Ascending aorta (tissue), 2 donors: ENCODE measurements around the gene TSPEAR. TPM values are rescaled to one million over a fixed set of nuclear protein-coding genes. Genes with fewer than 3 reads are reported as not detected.

ENCODE experiments used
- DNase-seq, 2 donors: peaks; one replicate each; pipeline ENCODE4 v3.0.0-alpha.2; 2019; ENCODE audit warnings: low spot score in 2 of 2
- H3K27ac ChIP-seq, 2 donors: fragments of 200-600 bp; sonication (generic); one replicate each; pipeline ENCODE4 v1.5.1; 2016 to 2017; ENCODE audit warnings: mild to moderate bottlenecking in 1 of 2
- H3K27me3 ChIP-seq: fragments of 200-600 bp; sonication (generic); one replicate; pipeline ENCODE4 v1.5.1; 2017
- H3K36me3 ChIP-seq, 2 donors: fragments of 200-600 bp; sonication (generic); one replicate each; pipeline ENCODE4 v1.5.1; 2016
- H3K4me1 ChIP-seq, 2 donors: fragments of 200-600 bp; sonication (generic); one replicate each; pipeline ENCODE4 v1.5.1; 2016 to 2017; ENCODE audit warnings: mild to moderate bottlenecking in 1 of 2
- H3K4me3 ChIP-seq, 2 donors: fragments of 200-600 bp; sonication (generic); one replicate each; pipeline ENCODE4 v1.5.1; 2016 to 2017; ENCODE audit warnings: mild to moderate bottlenecking in 1 of 2
- H3K9me3 ChIP-seq, 2 donors: fragments of 200-600 bp; sonication (generic); one replicate each; pipeline ENCODE4 v1.5.1; 2016
- intact Hi-C: fragments of 100-400 bp; cut with DNase I; formaldehyde crosslinking; loops from one replicate; pipeline ENCODE4 v1.15.1; 2023
- total RNA-seq: library from RNA; depleted of rRNA; stranded (reverse); fragments of >200 nt; gene quantifications from one replicate; pipeline ENCODE4 v1.1.0, GENCODE V29; 2016
- TF ChIP-seq, protein P1 (sequence below), 3 experiments: fragments of 200-600 bp in 2 of 3; fragments of 450-650 bp in 1 of 3; sonication (generic) in 2 of 3; IDR thresholded peaks; one replicate each; pipeline ENCODE4 v1.5.1; 2016 to 2019; ENCODE audit warnings: antibody characterized with exemption in 3 of 3, mild to moderate bottlenecking in 1 of 3, moderate library complexity in 1 of 3

Gene TSPEAR
- total RNA-seq, 1 donor from 2014 or later, result not detected

DNA sequence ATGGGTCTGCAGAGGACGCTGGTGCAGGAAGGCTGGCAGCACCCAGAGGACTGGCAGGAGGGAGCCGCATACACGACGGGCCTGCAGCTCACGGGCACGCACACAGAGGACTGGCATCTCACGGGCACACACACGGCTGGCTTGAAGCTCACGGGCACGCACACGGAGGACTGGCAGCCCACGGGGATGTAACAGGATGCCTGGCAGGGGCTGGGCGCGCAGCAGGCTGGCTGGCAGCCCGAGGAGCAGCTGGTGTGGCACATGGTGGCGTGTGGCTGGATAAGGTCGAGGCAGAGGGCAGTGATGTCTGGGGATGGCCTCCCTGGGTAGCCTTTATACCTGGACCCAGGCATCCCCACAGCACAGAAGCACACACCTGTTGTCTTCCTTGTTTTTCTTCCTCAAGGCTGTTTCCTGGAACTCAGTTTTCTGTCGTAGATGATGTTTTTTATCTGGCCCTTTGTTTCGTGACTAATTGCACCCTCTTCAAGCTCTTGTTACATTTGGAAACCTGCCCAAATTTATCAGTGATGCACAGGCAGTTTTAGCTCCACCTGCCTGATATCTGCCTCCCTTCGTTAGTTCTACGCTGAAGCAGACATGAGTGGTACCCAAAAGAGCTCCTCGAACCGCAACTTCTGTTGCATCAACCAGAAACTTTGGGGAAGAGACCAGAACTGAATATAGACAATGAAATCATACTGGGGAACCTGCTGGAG lies 29.4 kb downstream of the TSPEAR start, which contains the start of gene KRTAP12-1:
KRTAP12-1 (minus strand) TSS at position 303 of the 719 bp plus-strand sequence; CDS start at position 263, 40 bp downstream.
- no peaks in the 10 kb centered on the region for H3K9me3 ChIP-seq
- H3K27ac ChIP-seq, result no peak within 1 kb of the TSS
- H3K36me3 ChIP-seq, result no peaks in the 10 kb centered on the region
- H3K4me3 ChIP-seq, result no peak within 1 kb of the TSS
- peak in 1 of 2 donors; percentile 58 for DNase-seq
- TF ChIP-seq, protein P1, sequence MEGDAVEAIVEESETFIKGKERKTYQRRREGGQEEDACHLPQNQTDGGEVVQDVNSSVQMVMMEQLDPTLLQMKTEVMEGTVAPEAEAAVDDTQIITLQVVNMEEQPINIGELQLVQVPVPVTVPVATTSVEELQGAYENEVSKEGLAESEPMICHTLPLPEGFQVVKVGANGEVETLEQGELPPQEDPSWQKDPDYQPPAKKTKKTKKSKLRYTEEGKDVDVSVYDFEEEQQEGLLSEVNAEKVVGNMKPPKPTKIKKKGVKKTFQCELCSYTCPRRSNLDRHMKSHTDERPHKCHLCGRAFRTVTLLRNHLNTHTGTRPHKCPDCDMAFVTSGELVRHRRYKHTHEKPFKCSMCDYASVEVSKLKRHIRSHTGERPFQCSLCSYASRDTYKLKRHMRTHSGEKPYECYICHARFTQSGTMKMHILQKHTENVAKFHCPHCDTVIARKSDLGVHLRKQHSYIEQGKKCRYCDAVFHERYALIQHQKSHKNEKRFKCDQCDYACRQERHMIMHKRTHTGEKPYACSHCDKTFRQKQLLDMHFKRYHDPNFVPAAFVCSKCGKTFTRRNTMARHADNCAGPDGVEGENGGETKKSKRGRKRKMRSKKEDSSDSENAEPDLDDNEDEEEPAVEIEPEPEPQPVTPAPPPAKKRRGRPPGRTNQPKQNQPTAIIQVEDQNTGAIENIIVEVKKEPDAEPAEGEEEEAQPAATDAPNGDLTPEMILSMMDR (IDR thresholded peaks at IDR 0.05), result no peak
- no peaks in the 10 kb centered on the region for H3K4me1 ChIP-seq
- no peaks in the 10 kb centered on the region for H3K27me3 ChIP-seq
- intact Hi-C loops, result loop anchor here (10.0 kb wide), 1 partner anchor 277 kb away; no protein-coding TSS in a partner anchor

DNA sequence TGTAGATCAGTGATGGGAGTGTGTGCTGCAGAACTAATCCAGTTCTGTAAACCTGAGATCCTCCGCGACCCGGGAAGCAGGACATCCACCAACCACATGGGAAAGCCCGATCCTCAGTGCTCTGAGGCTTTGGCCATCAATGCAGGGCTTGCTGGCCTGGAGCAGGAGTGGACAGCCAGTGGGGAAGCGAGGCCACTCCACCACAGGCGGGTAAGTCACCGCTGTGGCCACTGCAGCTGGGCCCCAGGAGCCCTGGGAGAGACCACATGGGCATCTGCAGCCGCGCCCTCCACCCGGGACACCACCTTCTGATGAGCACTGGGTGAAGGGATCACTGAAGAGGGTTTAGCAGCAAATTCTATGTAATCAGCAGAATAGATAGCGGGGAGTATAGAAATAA lies 30.2 kb downstream of the TSPEAR start:
- intact Hi-C loops, result loop anchor here (10.0 kb wide), 1 partner anchor 276 kb away; no protein-coding TSS in a partner anchor
- Histone ChIP-seq H3K9me3 (no peaks in the 10 kb centered on the region), H3K27ac (no peak overlapping the region), H3K27me3 (no peaks in the 10 kb centered on the region), H3K36me3 (no peaks in the 10 kb centered on the region), H3K4me3 (no peak overlapping the region), H3K4me1 (no peaks in the 10 kb centered on the region)
- TF ChIP-seq, protein P1 (IDR thresholded peaks at IDR 0.05), result no peak
- DNase-seq, result peak in 1 of 2 donors; percentile 45

DNA sequence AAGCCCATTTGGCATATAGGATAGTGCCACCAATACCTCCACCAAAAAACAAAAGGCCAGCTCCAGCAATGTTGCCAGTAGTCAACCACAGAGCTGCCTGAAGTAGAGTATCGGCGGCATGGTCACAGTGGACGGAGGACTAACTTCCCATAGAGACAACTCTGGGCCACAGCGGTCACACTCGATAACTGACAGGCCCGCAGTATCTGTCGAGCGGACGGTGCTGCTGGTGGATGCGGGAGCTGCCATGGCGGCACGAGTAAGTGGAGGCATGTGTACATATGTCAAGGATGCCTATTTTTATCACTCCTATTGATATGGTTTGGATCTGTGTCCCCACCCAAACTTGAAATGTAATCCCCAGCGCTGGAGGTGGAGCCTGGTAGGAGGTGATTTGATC lies 33.5 kb downstream of the TSPEAR start:
- H3K27me3 ChIP-seq, result no peaks in the 10 kb centered on the region

DNA sequence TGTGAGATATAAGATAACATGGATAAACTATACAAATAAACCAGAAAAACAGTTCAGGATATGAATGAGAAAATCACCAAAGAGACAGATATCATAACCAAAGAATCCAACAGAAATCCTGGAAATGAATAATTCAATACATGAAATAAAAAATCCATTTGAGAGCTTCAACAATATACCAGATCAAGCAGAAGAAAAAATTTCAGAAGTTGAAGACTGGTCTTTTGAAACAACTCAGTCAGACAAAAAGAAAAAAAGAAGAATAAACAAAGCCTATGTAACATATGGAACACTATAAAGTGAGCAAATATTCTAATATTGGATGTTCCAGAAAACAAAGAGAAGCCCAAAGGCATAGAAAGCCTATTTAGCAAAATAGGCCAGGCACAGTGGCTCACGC lies 39.5 kb downstream of the TSPEAR start:
- Histone ChIP-seq H3K27me3 (no peaks in the 10 kb centered on the region), H3K27ac (no peak overlapping the region), H3K4me3 (no peak overlapping the region), H3K4me1 (no peaks in the 10 kb centered on the region), H3K36me3 (no peaks in the 10 kb centered on the region), H3K9me3 (peaks cover 4 to 22% of the 10 kb centered on the region in 2 donors)
- no peak for DNase-seq
- TF ChIP-seq, protein P1 (IDR thresholded peaks at IDR 0.05), result no peak
- intact Hi-C loops, result no loop called here

More for the DNA sequence above, 33.5 kb downstream of the TSPEAR start:
- H3K36me3 ChIP-seq, result no peaks in the 10 kb centered on the region
- H3K27ac ChIP-seq, result no peak overlapping the region
- peaks cover 0 to 6% of the 10 kb centered on the region in 2 donors for H3K9me3 ChIP-seq
- peak in 1 of 2 donors; percentile 56 for DNase-seq
- H3K4me3 ChIP-seq, result no peak overlapping the region
- intact Hi-C loops, result no loop called here
- TF ChIP-seq, protein P1 (IDR thresholded peaks at IDR 0.05), result no peak
- H3K4me1 ChIP-seq, result no peaks in the 10 kb centered on the region

DNA sequence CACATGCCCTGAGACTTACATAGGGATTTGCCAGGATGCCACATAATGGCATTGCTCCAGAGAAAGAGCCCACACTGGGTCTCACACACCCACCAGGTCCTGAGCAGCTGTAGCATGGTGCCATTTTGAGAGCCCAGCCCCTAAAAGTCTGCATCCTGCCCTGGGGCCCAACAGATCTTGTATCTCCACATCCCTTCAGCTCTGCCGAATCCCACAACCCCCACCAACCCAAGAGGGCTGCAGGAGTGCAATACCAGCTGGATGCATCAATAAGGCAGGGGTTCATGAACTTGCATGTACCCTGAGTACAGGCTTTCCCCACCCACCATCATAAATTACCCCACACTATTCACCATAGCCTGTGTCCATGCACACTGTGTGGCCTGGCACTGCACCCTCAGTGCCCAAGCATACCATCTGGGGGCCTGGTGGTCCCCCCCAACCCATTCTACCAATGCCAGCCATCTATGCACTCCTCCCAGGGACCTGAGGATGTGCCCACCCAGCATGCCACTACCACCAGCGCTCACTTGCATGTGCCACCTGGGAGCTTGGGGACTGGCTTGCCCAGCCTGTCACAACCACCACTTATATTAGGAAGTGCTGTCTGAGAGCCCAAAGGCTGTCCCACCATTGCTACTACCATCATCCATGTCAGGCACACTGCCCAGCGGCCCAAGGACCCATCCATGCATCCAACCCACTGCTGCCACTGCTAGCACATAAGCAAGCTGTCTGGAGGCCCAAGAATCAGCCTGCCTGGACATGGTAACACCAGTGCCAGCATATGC lies 40.5 kb downstream of the TSPEAR start:
- Histone ChIP-seq H3K27me3 (no peaks in the 10 kb centered on the region), H3K4me3 (no peak overlapping the region), H3K27ac (no peak overlapping the region), H3K9me3 (peaks cover 4 to 22% of the 10 kb centered on the region in 2 donors), H3K36me3 (no peaks in the 10 kb centered on the region), H3K4me1 (no peaks in the 10 kb centered on the region)
- TF ChIP-seq, protein P1 (IDR thresholded peaks at IDR 0.05), result no peak
- intact Hi-C loops, result no loop called here
- peak in 1 of 2 donors; percentile 46 for DNase-seq
